ENCODE data around the gene PTPRD.

PTPRD gene

DNA sequence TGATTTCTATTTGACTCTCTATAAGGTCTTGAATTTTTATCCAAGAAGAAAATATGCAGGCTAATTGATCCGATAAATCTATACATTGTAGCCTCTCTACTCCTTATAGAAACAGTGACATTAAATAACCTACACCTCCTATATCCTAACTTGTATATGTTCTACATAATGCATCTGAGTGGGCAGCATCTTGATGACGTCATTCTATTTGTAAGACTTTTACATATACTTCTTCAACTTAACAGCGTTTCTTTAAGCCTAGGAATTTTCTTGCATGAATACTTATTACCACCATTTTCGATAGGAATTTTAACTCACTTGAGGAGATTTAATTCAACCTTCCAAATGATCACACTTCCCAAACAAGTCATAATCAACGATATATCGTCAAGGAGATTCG is 869.0 kb downstream of the PTPRD start:
- Histone ChIP-seq H3K4me1 (ENCODE audit: control insufficient read depth, low read depth, low read length) (no peaks in the 10 kb centered on the region), H3K36me3 (ENCODE audit: control insufficient read depth, low read depth, low read length) (no peaks in the 10 kb centered on the region), H3K27me3 (ENCODE audit: control insufficient read depth, insufficient read depth, low read length) (no peaks in the 10 kb centered on the region), H3K9me3 (ENCODE audit: control insufficient read depth, low read depth, low read length) (no peaks in the 10 kb centered on the region), H3K27ac (ENCODE audit: low read length) (no peak overlapping the region), H3K9ac (ENCODE audit: low read length) (no peak overlapping the region), H3K4me3 (ENCODE audit: low read length) (no peak overlapping the region)

DNA sequence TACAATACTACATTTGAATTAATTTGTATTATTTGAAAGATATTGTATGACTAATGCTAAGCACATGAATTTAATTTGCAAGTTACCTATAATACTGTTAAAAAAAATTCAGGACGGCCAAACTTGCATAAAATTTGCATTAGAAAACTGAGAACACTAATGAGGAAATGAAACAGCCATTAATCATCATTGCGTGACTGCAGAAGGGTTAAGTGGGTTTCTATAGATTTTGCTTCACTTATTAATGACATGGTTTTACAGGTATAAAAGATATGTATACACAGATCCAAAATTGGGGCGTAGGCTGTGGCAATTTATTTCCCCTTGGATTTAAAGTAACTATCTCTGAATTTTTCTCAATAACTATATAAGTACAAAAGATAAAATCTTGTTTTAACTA is 882.6 kb downstream of the PTPRD start:
- H3K27me3 ChIP-seq (ENCODE audit: control insufficient read depth, insufficient read depth, low read length) = no peaks in the 10 kb centered on the region
- no peak overlapping the region for H3K27ac ChIP-seq (ENCODE audit: low read length)
- no peak overlapping the region for H3K9ac ChIP-seq (ENCODE audit: low read length)
- H3K4me3 ChIP-seq (ENCODE audit: low read length) = no peak overlapping the region
- no peaks in the 10 kb centered on the region for H3K36me3 ChIP-seq (ENCODE audit: control insufficient read depth, low read depth, low read length)
- H3K9me3 ChIP-seq (ENCODE audit: control insufficient read depth, low read depth, low read length) = no peaks in the 10 kb centered on the region
- peaks cover 4% of the 10 kb centered on the region for H3K4me1 ChIP-seq (ENCODE audit: control insufficient read depth, low read depth, low read length)

DNA sequence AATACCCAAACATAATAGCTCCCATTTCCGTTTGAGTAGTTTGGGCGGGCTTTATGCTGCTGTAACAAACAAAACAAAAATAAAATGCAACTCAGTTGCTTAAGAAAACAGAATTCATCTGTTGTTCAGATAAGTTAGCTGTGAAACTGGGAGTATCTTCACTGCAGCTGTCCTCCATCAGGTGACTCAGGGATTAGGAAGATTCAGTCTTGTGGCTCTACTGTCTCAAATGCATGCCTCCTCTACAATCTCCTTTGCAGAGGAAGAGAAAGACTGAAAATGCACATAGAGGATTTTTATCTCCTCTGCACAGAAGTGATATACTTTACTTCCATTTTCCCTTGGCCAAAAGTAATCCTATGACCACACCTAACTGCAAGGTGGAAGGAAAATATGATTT is 883.7 kb downstream of the PTPRD start:
- Histone ChIP-seq H3K9me3 (ENCODE audit: control insufficient read depth, low read depth, low read length) (no peaks in the 10 kb centered on the region), H3K4me1 (ENCODE audit: control insufficient read depth, low read depth, low read length) (peaks cover 4% of the 10 kb centered on the region), H3K4me3 (ENCODE audit: low read length) (no peak overlapping the region), H3K27me3 (ENCODE audit: control insufficient read depth, insufficient read depth, low read length) (no peaks in the 10 kb centered on the region), H3K9ac (ENCODE audit: low read length) (no peak overlapping the region), H3K36me3 (ENCODE audit: control insufficient read depth, low read depth, low read length) (no peaks in the 10 kb centered on the region), H3K27ac (ENCODE audit: low read length) (no peak overlapping the region)

DNA sequence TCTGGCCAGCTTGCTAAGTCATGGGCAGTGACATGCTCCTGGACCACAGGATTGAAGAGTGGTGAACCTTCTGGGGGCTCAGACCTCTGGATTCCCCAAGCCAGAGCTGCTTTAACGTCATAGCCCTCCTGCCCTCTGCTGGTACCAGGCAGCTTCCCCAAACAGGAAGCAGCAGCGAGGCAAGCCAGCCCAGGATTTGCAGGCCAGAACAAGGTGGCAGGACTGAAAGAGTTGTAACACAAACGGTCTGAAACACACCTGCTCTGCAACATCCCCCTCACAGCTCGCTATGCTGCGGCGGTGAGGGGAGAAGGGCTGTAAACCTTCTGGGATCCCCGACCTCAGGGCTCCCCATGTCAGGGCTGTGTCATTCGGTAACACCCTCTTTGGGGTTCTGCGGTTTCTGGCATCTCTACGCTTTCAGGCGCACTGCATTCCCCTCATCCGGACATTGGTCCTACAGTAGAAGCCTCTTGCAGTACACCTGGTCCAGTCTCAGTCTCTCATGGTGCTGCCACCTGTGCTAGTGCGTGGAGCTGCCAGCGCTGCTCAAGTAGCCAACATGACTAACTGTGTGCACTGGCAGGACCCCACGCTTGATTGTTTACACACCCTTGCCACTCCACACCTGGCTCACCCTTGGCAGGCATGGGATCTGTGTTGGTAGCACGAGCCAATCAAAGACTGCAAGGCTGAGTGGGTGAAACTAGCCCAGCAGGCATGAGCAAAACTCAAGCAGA is 893.3 kb downstream of the PTPRD start:
- H3K4me3 ChIP-seq (ENCODE audit: low read length) = no peak overlapping the region
- H3K36me3 ChIP-seq (ENCODE audit: control insufficient read depth, low read depth, low read length) = no peaks in the 10 kb centered on the region
- H3K4me1 ChIP-seq (ENCODE audit: control insufficient read depth, low read depth, low read length) = no peaks in the 10 kb centered on the region
- no peak overlapping the region for H3K27ac ChIP-seq (ENCODE audit: low read length)
- H3K9me3 ChIP-seq (ENCODE audit: control insufficient read depth, low read depth, low read length) = no peaks in the 10 kb centered on the region
- no peak overlapping the region for H3K9ac ChIP-seq (ENCODE audit: low read length)
- no peaks in the 10 kb centered on the region for H3K27me3 ChIP-seq (ENCODE audit: control insufficient read depth, insufficient read depth, low read length)

DNA sequence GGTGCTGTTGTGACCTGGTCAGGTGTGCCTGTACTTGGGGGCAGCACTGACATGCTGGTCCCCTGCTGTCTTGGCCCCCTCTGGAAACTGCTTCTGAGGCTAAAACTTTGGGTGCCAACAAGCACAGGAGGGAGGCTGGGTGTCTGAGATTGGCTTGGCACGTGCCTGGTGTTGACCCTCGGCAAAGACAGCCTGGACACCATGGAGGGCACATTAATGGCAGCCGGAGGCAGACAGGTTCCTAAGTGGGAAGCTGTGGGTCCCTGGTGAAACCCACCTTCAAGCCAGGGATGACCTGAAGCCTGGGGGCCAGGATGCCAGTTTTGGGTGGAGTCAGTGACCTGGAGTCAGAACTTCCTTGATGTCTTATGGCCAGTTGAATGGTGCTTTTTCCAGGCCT is 894.1 kb downstream of the PTPRD start:
- Histone ChIP-seq H3K4me3 (ENCODE audit: low read length) (no peak overlapping the region), H3K36me3 (ENCODE audit: control insufficient read depth, low read depth, low read length) (no peaks in the 10 kb centered on the region), H3K9ac (ENCODE audit: low read length) (no peak overlapping the region)

DNA sequence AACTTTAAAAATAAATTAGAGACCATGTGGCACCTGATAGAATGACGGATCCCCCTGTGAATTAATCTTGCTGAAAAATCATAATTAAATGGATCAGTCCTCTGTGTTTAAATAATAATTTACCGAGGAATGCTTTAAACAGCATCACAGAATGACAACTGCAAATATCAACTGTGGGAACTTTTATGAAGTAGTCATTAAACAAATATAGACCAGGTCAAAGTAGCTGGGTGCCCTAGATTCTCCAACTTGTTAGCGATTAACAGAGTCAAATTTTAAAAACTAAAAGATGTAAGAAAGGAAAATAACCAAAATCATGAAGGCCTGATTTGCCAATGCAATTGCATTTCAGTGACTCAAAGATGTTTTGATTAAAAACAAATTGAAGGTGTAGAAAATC is 933.4 kb downstream of the PTPRD start:
- Histone ChIP-seq H3K27ac (ENCODE audit: low read length) (no peak overlapping the region), H3K4me3 (ENCODE audit: low read length) (no peak overlapping the region), H3K4me1 (ENCODE audit: control insufficient read depth, low read depth, low read length) (no peaks in the 10 kb centered on the region), H3K36me3 (ENCODE audit: control insufficient read depth, low read depth, low read length) (no peaks in the 10 kb centered on the region), H3K27me3 (ENCODE audit: control insufficient read depth, insufficient read depth, low read length) (no peaks in the 10 kb centered on the region), H3K9ac (ENCODE audit: low read length) (no peak overlapping the region), H3K9me3 (ENCODE audit: control insufficient read depth, low read depth, low read length) (no peaks in the 10 kb centered on the region)

More for the DNA sequence above, 894.1 kb downstream of the PTPRD start:
- Histone ChIP-seq H3K9me3 (ENCODE audit: control insufficient read depth, low read depth, low read length) (no peaks in the 10 kb centered on the region), H3K4me1 (ENCODE audit: control insufficient read depth, low read depth, low read length) (no peaks in the 10 kb centered on the region), H3K27ac (ENCODE audit: low read length) (no peak overlapping the region), H3K27me3 (ENCODE audit: control insufficient read depth, insufficient read depth, low read length) (no peaks in the 10 kb centered on the region)

DNA sequence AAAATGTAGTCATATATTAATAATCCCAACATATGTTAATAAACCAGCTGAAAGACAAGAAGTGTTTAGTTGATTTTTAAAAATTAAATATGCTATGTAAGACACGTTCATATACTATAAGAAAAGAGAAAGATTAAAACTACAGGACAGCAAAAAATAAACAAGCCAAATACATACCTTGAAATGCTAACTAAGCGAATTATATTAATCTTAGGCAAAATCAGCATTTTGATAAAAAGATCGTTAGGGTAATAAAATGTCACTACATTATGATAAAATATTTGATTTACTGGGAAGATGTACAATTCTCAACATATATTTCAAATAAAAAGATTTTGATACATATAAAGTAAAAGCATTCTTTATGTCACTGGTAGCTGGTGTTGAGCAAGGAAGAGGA is 938.3 kb downstream of the PTPRD start:
- H3K4me1 ChIP-seq (ENCODE audit: control insufficient read depth, low read depth, low read length) = no peaks in the 10 kb centered on the region
- no peaks in the 10 kb centered on the region for H3K9me3 ChIP-seq (ENCODE audit: control insufficient read depth, low read depth, low read length)
- H3K36me3 ChIP-seq (ENCODE audit: control insufficient read depth, low read depth, low read length) = no peaks in the 10 kb centered on the region
- no peak overlapping the region for H3K27ac ChIP-seq (ENCODE audit: low read length)
- no peak overlapping the region for H3K4me3 ChIP-seq (ENCODE audit: low read length)
- no peak overlapping the region for H3K9ac ChIP-seq (ENCODE audit: low read length)
- no peaks in the 10 kb centered on the region for H3K27me3 ChIP-seq (ENCODE audit: control insufficient read depth, insufficient read depth, low read length)

DNA sequence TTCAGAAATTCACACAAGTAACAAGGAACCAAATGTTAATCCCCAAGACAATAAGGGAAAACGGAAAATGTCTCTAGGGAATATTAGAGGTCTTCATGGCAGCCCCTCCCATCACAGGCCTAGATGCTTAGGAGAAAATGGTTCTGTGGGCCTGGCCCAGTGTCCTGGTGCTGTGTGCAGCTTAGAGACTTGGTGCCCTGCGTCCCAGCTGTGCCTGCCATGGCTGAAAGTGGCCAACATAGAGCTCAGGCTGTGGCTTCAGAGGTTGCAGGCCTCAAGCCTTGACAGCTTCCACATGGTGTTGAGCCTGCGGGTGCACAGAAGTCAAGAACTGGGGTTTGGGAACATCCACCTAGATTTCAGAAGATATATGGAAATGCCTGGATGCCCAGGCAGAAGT is 942.3 kb downstream of the PTPRD start:
- H3K36me3 ChIP-seq (ENCODE audit: control insufficient read depth, low read depth, low read length) = no peaks in the 10 kb centered on the region
- H3K27ac ChIP-seq (ENCODE audit: low read length) = no peak overlapping the region
- no peaks in the 10 kb centered on the region for H3K9me3 ChIP-seq (ENCODE audit: control insufficient read depth, low read depth, low read length)
- H3K4me3 ChIP-seq (ENCODE audit: low read length) = no peak overlapping the region
- H3K4me1 ChIP-seq (ENCODE audit: control insufficient read depth, low read depth, low read length) = no peaks in the 10 kb centered on the region
- no peak overlapping the region for H3K9ac ChIP-seq (ENCODE audit: low read length)
- no peaks in the 10 kb centered on the region for H3K27me3 ChIP-seq (ENCODE audit: control insufficient read depth, insufficient read depth, low read length)

DNA sequence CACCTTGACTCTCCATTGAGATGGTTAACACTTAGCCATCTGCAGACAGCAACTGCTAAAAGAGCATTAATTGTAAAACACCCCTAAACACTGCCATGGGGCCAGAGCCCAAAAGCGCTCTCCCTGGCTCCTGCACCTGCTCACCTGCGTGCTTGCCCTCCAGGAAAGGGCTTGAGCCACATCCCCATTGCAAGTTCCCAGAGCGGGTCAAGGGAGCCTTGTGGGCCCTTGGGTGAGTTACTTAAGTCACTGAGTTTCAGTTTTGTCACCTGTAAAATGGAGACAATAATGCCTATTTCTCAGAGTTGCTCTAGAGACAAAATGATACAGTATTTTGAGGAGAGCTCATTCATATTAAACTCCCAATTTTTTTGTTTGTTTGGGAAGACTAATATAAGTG is 967.8 kb downstream of the PTPRD start:
- H3K9me3 ChIP-seq (ENCODE audit: control insufficient read depth, low read depth, low read length) = no peaks in the 10 kb centered on the region
- no peaks in the 10 kb centered on the region for H3K36me3 ChIP-seq (ENCODE audit: control insufficient read depth, low read depth, low read length)
- no peaks in the 10 kb centered on the region for H3K4me1 ChIP-seq (ENCODE audit: control insufficient read depth, low read depth, low read length)
- H3K27me3 ChIP-seq (ENCODE audit: control insufficient read depth, insufficient read depth, low read length) = no peaks in the 10 kb centered on the region
- no peak overlapping the region for H3K27ac ChIP-seq (ENCODE audit: low read length)
- no peak overlapping the region for H3K9ac ChIP-seq (ENCODE audit: low read length)
- no peak overlapping the region for H3K4me3 ChIP-seq (ENCODE audit: low read length)

DNA sequence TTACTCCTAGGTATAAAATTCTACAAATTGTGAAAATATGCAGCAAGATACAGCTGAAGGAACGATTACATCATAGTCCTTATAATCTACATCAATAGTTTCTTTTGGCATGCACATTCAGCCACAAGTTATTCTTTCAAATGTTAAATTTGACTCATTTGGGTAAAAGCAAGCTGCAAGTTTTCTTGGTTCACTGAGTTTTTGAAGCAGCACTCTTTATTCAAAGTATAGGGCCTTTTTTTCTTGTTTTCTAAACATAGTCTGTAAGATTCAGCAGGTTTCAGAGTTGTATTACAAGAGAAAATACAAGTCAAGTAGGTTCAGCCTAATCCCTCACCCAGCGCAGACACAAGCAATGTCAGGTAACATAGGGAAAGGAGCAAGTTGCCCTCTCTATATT is 981.5 kb downstream of the PTPRD start:
- Histone ChIP-seq H3K27ac (ENCODE audit: low read length) (no peak overlapping the region), H3K4me3 (ENCODE audit: low read length) (no peak overlapping the region), H3K27me3 (ENCODE audit: control insufficient read depth, insufficient read depth, low read length) (no peaks in the 10 kb centered on the region), H3K4me1 (ENCODE audit: control insufficient read depth, low read depth, low read length) (peaks cover 5% of the 10 kb centered on the region), H3K9me3 (ENCODE audit: control insufficient read depth, low read depth, low read length) (no peaks in the 10 kb centered on the region), H3K9ac (ENCODE audit: low read length) (no peak overlapping the region), H3K36me3 (ENCODE audit: control insufficient read depth, low read depth, low read length) (no peaks in the 10 kb centered on the region)

DNA sequence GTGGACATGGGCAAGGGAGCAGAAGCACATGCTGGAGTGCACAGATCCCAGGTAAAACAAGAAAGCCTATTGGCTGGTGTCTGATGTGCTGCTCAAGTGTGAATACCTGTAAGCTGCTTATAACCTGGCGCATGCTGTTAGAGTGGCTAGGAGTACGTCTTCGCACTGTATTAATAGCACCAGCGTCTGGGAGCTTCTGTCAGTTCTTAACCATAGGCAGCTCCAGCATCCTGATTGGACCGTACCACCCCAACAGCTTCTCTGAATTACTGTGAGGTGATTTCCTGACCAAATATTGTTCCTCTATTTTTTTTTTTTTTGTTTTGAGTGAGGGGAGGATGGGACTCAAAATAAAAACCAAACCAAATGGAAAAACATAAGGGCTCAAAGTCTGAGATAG is 987.6 kb downstream of the PTPRD start:
- Histone ChIP-seq H3K27ac (ENCODE audit: low read length) (no peak overlapping the region), H3K36me3 (ENCODE audit: control insufficient read depth, low read depth, low read length) (no peaks in the 10 kb centered on the region), H3K9ac (ENCODE audit: low read length) (no peak overlapping the region), H3K4me1 (ENCODE audit: control insufficient read depth, low read depth, low read length) (peaks cover 4% of the 10 kb centered on the region), H3K9me3 (ENCODE audit: control insufficient read depth, low read depth, low read length) (no peaks in the 10 kb centered on the region), H3K27me3 (ENCODE audit: control insufficient read depth, insufficient read depth, low read length) (no peaks in the 10 kb centered on the region), H3K4me3 (ENCODE audit: low read length) (no peak overlapping the region)

DNA sequence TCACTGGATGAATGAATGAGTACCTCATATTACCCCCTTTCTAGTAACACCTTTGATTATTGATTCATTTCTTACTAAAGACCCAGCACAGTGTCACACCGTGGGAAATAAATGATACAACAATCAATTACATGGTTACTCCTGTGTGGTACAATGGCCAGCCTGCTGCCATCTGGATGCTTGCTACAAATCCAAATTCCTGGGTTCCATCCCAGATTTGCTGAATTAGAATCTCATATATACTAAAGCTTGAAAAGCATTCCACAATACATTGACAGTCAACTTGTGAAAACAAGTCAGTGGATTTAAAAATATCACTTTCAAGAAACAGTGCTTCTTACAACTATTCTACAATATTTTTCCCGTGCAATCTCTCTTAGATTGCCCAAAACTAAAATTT is 989.3 kb downstream of the PTPRD start:
- Histone ChIP-seq H3K36me3 (ENCODE audit: control insufficient read depth, low read depth, low read length) (no peaks in the 10 kb centered on the region), H3K4me3 (ENCODE audit: low read length) (no peak overlapping the region), H3K27me3 (ENCODE audit: control insufficient read depth, insufficient read depth, low read length) (no peaks in the 10 kb centered on the region), H3K4me1 (ENCODE audit: control insufficient read depth, low read depth, low read length) (peaks cover 4% of the 10 kb centered on the region), H3K9me3 (ENCODE audit: control insufficient read depth, low read depth, low read length) (no peaks in the 10 kb centered on the region), H3K9ac (ENCODE audit: low read length) (no peak overlapping the region), H3K27ac (ENCODE audit: low read length) (no peak overlapping the region)
